Endothelial cell (in vitro differentiated cells): ENCODE measurements around the gene SDK2. TPM values are rescaled to one million over a fixed set of nuclear protein-coding genes. Genes with fewer than 3 reads are reported as not detected.

Source experiments
- DNase-seq: peaks from one replicate; pipeline ENCODE4 v3.0.0; 2021; ENCODE audit warnings: low spot score
- H3K27ac Mint-ChIP-seq: one replicate; pipeline ENCODE4 v1.8.0; 2021; ENCODE audit warnings: mixed read lengths, inconsistent platforms; ENCODE audit not compliant: unreplicated experiment
- H3K27me3 Mint-ChIP-seq: one replicate; pipeline ENCODE4 v1.8.0; 2021; ENCODE audit warnings: mild to moderate bottlenecking, moderate library complexity, mixed read lengths, inconsistent platforms; ENCODE audit not compliant: unreplicated experiment
- H3K36me3 Mint-ChIP-seq: one replicate; pipeline ENCODE4 v1.8.0; 2021; ENCODE audit warnings: mild to moderate bottlenecking, low read depth, mixed read lengths, inconsistent platforms; ENCODE audit not compliant: unreplicated experiment
- H3K4me1 Mint-ChIP-seq: one replicate; pipeline ENCODE4 v1.8.0; 2021; ENCODE audit warnings: mild to moderate bottlenecking, mixed read lengths, inconsistent platforms; ENCODE audit not compliant: unreplicated experiment
- H3K4me3 Mint-ChIP-seq: one replicate; pipeline ENCODE4 v1.8.0; 2021; ENCODE audit warnings: mild to moderate bottlenecking, mixed read lengths, inconsistent platforms; ENCODE audit not compliant: unreplicated experiment
- H3K9me3 Mint-ChIP-seq: one replicate; pipeline ENCODE4 v1.8.0; 2021; ENCODE audit warnings: mixed read lengths, inconsistent platforms; ENCODE audit not compliant: unreplicated experiment
- CTCF ChIP-seq: fragments of 200-600 bp; sonication (generic); IDR thresholded peaks from one replicate; pipeline ENCODE4 v1.5.0; 2021; ENCODE audit warnings: antibody characterized with exemption; ENCODE audit not compliant: unreplicated experiment
- total RNA-seq: library from RNA; stranded (reverse); fragmentation: NEBNext Ultra II Directional; extraction: Animal tissue kit (Norgen Biotek cat#: 25700); gene quantifications from one replicate; pipeline ENCODE4 v1.2.1, GENCODE V29; 2021; ENCODE audit not compliant: unreplicated experiment

The SDK2 gene
- total RNA-seq, 1 donor from 2014 or later, result 2.4 TPM

- peak; percentile 41 for DNase-seq
- Mint-ChIP-seq H3K4me3 (peak overlapping the region; percentile 18), H3K27me3 (peaks cover 9% of the 10 kb centered on the region), H3K9me3 (no peaks in the 10 kb centered on the region), H3K4me1 (no peaks in the 10 kb centered on the region), H3K27ac (no peak overlapping the region), H3K36me3 (no peaks in the 10 kb centered on the region)
- no peak for TF ChIP-seq CTCF
These were observed 302.2 kb downstream of the SDK2 start for GRCh38 chr17:73342050-73342522.

- Mint-ChIP-seq H3K27me3 (peaks cover 9% of the 10 kb centered on the region), H3K4me1 (no peaks in the 10 kb centered on the region), H3K9me3 (no peaks in the 10 kb centered on the region), H3K4me3 (no peak overlapping the region), H3K27ac (no peak overlapping the region), H3K36me3 (no peaks in the 10 kb centered on the region)
- DNase-seq, result no peak
- no peak for TF ChIP-seq CTCF
These were observed 302.7 kb downstream of the SDK2 start for GRCh38 chr17:73341350-73342049.

GRCh38 chr17:73340093-73340596 is 304.1 kb downstream of the SDK2 start:
- Mint-ChIP-seq H3K27me3 (peaks cover 5% of the 10 kb centered on the region), H3K4me3 (no peak overlapping the region), H3K9me3 (no peaks in the 10 kb centered on the region), H3K4me1 (no peaks in the 10 kb centered on the region), H3K36me3 (no peaks in the 10 kb centered on the region), H3K27ac (no peak overlapping the region)
- TF ChIP-seq CTCF, result no peak
- no peak for DNase-seq

- H3K27ac Mint-ChIP-seq, result no peak overlapping the region
- no peaks in the 10 kb centered on the region for H3K4me1 Mint-ChIP-seq
- no peak overlapping the region for H3K4me3 Mint-ChIP-seq
- no peaks in the 10 kb centered on the region for H3K36me3 Mint-ChIP-seq
- no peak for TF ChIP-seq CTCF
- H3K27me3 Mint-ChIP-seq, result peaks cover 5% of the 10 kb centered on the region
- H3K9me3 Mint-ChIP-seq, result no peaks in the 10 kb centered on the region
- DNase-seq, result no peak
These were observed 305.6 kb downstream of the SDK2 start for GRCh38 chr17:73338566-73339197.

- H3K36me3 Mint-ChIP-seq, result no peaks in the 10 kb centered on the region
- peaks cover 5% of the 10 kb centered on the region for H3K27me3 Mint-ChIP-seq
These were observed 306.2 kb downstream of the SDK2 start for GRCh38 chr17:73338050-73338521.

More at GRCh38 chr17:73338050-73338521, 306.2 kb downstream of the SDK2 start:
- no peak for TF ChIP-seq CTCF
- Mint-ChIP-seq H3K4me1 (no peaks in the 10 kb centered on the region), H3K27ac (no peak overlapping the region), H3K4me3 (no peak overlapping the region), H3K9me3 (no peaks in the 10 kb centered on the region)
- no peak for DNase-seq
